ENCODE measurements around the gene SYNGR3. TPM values are rescaled to one million over a fixed set of nuclear protein-coding genes. Genes with fewer than 3 reads are reported as not detected.

SYNGR3 gene
- total RNA-seq, 2 donors from 2014 or later: 0.52 to 2.1 TPM

- peak within 1 kb of the TSS; percentile 56 to 74 for H3K4me3 ChIP-seq
- H3K27me3 ChIP-seq: no peaks in the 10 kb centered on the region
- peaks cover 0 to 64% of the 10 kb centered on the region in 2 donors for H3K4me1 ChIP-seq
- H3K36me3 ChIP-seq: peaks cover 11% of the 10 kb centered on the region
- DNase-seq (ENCODE audit: low spot score): no peak
- H3K27ac ChIP-seq: peak within 1 kb of the TSS; percentile 70 to 79
- H3K9me3 ChIP-seq: no peaks in the 10 kb centered on the region
- no peak for TF ChIP-seq CTCF (IDR thresholded peaks at IDR 0.05)
Measured at GRCh38 chr16:2026461-2027023, 36.8 kb downstream of the SYNGR3 start, which contains the start of gene NHERF2. NHERF2 (plus strand) TSS chr16:2026902; CDS start chr16:2027006, 104 bp downstream.

GRCh38 chr16:2027024-2028010 is 37.5 kb downstream of the SYNGR3 start:
- Histone ChIP-seq H3K27me3 (no peaks in the 10 kb centered on the region), H3K9me3 (no peaks in the 10 kb centered on the region), H3K27ac (peak overlapping the region; percentile 70 to 79), H3K36me3 (peaks cover 11% of the 10 kb centered on the region), H3K4me3 (peak overlapping the region; percentile 56 to 74), H3K4me1 (peaks cover 0 to 68% of the 10 kb centered on the region in 2 donors)
- no peak for DNase-seq (ENCODE audit: low spot score)
- TF ChIP-seq CTCF (IDR thresholded peaks at IDR 0.05): no peak

- H3K9me3 ChIP-seq: no peaks in the 10 kb centered on the region
- H3K27ac ChIP-seq: peak overlapping the region; percentile 48 to 79
- no peaks in the 10 kb centered on the region for H3K27me3 ChIP-seq
- no peak for TF ChIP-seq CTCF (IDR thresholded peaks at IDR 0.05)
- H3K4me3 ChIP-seq: peak overlapping the region; percentile 56 to 74
- H3K4me1 ChIP-seq: peaks cover 0 to 68% of the 10 kb centered on the region in 2 donors
- no peak for DNase-seq (ENCODE audit: low spot score)
- peaks cover 11% of the 10 kb centered on the region for H3K36me3 ChIP-seq
Measured at GRCh38 chr16:2028146-2028545, 38.4 kb downstream of the SYNGR3 start.

GRCh38 chr16:2028620-2029220 is 39.0 kb downstream of the SYNGR3 start:
- Histone ChIP-seq H3K4me3 (peak overlapping the region; percentile 56 to 74), H3K4me1 (peaks cover 0 to 70% of the 10 kb centered on the region in 2 donors)
- no peak for DNase-seq (ENCODE audit: low spot score)

More at GRCh38 chr16:2028620-2029220, 39.0 kb downstream of the SYNGR3 start:
- TF ChIP-seq CTCF (IDR thresholded peaks at IDR 0.05): no peak
- Histone ChIP-seq H3K9me3 (no peaks in the 10 kb centered on the region), H3K36me3 (peaks cover 11% of the 10 kb centered on the region), H3K27ac (peak overlapping the region; percentile 48 to 79), H3K27me3 (no peaks in the 10 kb centered on the region)

Data from right atrium auricular region (tissue), 2 donors.